A549 treated with AZD2906 at 1 μM for 4 hours (cell line): Measurements from ENCODE around the gene MRGPRF. TPM values are rescaled to one million over a fixed set of nuclear protein-coding genes. Genes with fewer than 3 reads are reported as not detected.

Source experiments
- total RNA-seq: library from RNA; stranded (reverse); fragments of 200-300 nt; extraction: Qiagen RNA extraction; gene quantifications from 5 replicates; pipeline ENCODE4 v1.2.3, GENCODE V29; 2022

MRGPRF gene, protein sequence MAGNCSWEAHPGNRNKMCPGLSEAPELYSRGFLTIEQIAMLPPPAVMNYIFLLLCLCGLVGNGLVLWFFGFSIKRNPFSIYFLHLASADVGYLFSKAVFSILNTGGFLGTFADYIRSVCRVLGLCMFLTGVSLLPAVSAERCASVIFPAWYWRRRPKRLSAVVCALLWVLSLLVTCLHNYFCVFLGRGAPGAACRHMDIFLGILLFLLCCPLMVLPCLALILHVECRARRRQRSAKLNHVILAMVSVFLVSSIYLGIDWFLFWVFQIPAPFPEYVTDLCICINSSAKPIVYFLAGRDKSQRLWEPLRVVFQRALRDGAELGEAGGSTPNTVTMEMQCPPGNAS
- 0.07 TPM in 3 of 5 replicates, not detected in the others for total RNA-seq

DNA sequence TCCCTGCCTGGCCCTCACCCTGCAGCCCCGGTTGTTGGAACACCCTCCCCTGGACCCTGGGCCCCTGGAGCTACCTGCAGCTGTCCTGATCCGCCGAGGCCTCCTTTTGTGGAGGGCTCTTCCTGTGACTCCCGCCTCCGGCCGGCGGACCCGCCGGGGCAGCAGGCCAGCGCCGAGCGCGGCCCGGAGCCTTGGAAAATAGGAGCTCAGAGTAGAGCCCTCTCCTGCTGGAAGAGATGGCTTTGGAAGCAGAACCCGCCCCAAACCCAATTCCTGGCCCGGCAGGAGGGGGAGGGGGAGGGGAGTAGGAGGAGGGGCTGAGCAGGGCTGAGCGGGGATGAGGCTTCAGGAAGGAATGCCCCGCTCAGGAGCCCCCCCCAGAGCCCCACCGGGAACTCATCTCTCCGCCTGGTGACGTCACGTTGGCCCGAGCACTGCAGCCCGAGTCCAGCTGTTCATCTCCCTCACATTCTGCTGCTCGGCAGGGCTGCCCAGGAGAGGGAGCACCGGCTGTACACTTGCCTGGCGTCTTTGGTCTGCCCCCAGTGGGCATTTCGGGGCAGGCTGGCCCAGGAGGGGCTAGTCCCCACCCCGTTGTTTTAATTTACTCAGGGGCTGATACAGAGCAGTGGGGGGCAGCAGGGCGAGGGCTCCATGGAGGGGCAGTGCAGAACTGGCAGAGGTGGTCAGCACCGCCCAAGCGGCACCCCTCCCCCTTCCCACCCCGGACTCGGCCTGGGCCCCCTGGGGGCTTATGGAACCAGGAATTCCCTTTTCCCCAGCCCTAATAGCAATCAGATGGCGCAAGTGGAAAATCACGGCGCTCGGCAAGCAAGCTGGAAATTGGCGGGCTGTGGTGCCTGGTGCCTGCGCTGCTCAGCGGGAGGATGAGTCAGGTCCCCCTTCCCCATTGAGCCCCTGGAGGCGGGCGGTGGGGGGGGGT lies at the start of gene MRGPRF:
Gene MRGPRF, minus strand, starts transcription at position 238 of the 943 bp plus-strand sequence. CDS start 3,345 bp downstream, outside the sequence.

DNA sequence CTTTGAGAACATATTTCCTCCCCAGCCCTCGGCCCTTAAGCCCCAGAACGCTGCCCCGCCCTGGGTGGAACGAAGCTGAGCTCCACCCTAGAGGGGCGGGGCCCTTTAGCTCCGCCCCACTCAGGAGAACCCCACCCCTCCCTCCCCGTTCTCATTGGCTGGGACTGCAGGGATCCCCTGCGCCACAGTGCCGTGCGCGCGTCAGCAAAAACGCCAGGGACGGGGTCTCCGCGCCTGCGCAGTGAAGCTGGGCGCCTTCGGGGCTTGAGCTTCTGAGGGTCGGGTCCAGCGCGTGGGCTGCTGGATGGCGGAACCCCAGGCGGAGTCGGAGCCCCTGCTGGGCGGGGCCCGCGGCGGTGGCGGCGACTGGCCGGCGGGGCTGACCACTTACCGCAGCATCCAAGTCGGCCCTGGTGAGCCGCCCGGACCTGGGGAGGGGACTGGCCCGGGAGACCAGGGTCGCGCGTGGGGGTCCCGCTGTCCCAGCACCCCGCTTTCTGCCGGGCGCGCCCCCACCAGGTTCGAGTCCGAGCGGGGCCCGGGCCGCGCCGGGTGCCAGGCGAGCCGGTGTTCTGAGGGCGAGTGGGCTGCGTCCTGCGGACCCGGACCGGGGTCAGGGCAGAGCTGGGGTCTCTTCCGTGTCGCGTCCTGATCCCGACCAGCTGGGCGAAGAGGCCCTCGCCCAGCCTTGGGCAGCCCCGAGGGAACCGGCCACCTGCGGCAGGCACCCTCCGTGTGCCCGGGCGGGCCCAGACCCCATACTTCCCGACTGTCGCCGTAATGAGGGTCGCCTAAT lies 35.8 kb upstream of the MRGPRF start, which contains the start of gene TPCN2:
Gene TPCN2, plus strand, starts transcription at position 239 of the 796 bp plus-strand sequence. Its CDS starts 66 bp downstream, at position 305.

DNA sequence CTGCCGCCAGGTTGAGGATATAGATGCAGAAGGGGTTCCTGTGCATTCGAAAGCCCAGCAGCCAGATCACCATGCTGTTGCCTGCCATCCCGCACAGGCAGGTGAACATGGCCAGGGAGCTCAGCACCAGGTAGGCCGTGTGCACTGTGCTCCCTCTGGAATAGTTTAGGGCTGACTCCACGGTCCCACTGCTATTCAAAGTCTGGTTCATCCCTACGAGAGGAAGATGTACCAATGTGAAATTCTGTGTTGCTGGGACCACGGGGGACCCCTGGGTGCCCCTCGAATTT lies 32.3 kb downstream of the MRGPRF start, which contains the start of gene MRGPRD:
Gene MRGPRD, minus strand, starts transcription at position 211 of the 290 bp plus-strand sequence. Its CDS starts 0 bp downstream, at position 211.

Other genes starting within 250 kb of the MRGPRF start
- 28.4 to 32.1 TPM (median 30.9 TPM) in 5 replicates for gene CPT1A, start 171.3 kb downstream of the MRGPRF start, total RNA-seq
- 119 to 139 TPM (median 132 TPM) in 5 replicates for gene MRPL21, start 109.4 kb downstream of the MRGPRF start, total RNA-seq
- 12.6 to 14.6 TPM (median 13.9 TPM) in 5 replicates for gene IGHMBP2, start 109.4 kb downstream of the MRGPRF start, total RNA-seq
- not detected in 5 replicates for gene MRGPRD, start 32.3 kb downstream of the MRGPRF start, total RNA-seq
- gene TPCN2, start 35.7 kb upstream of the MRGPRF start, total RNA-seq, result 10.0 to 13.9 TPM (median 12.9 TPM) in 5 replicates
- 0.05 to 0.06 TPM (median 0.05 TPM) in 4 of 5 replicates, not detected in the other for gene SMIM38, start 142.7 kb upstream of the MRGPRF start, total RNA-seq